K562 (cell line): ENCODE data around the gene OR2V2. TPM values are rescaled to one million over a fixed set of nuclear protein-coding genes. Genes with fewer than 3 reads are reported as not detected.

Source experiments
- ATAC-seq: fragments of 200-7000 bp; cut with Tn5 transposase; 3 replicates; pipeline ENCODE4 v1.9.1; 2020; ENCODE audit warnings: moderate library complexity
- BruUV-seq: library from RNA; stranded (reverse); fragments of 400-500 nt; replicated peaks from 2 replicates; lab custom pipeline; 2021; lab: Mats Ljungman, UMichigan
- CTCF ChIA-PET: fragments of 300-600 bp; formaldehyde crosslinking; extraction: SDS; loops from one replicate; lab custom pipeline; 2021; ENCODE audit warnings: low intra/inter-chr PET ratio; lab: Yijun Ruan, JAX
- POLR2A ChIA-PET: fragments of 300-600, 350-650 bp; sonication (Branson Sonifier 250); formaldehyde crosslinking; extraction: SDS; loops from one replicate; lab custom pipeline; 2021; ENCODE audit warnings: antibody characterized with exemption, inconsistent platforms; lab: Yijun Ruan, JAX
- DNase-seq, 4 experiments: peaks; one replicate each; pipeline versions ENCODE4 v3.0.0 to v3.0.0-alpha.2; 2011 to 2018; ENCODE audit warnings: low spot score in 3 of 4, mixed read lengths in 3 of 4; ENCODE audit errors: extremely low read depth in 1 of 4
- FAIRE-seq: peaks from 2 replicates; lab custom pipeline; 2011; peaks lifted over from hg19 to GRCh38; lab: Jason Lieb, UNC
- H2AFZ ChIP-seq: 2 replicates; pipeline ENCODE4 v1.6.0; 2011; ENCODE audit warnings: low read depth, low read length, control low read depth, inconsistent platforms
- H3K27ac ChIP-seq: fragments of 200-600 bp; 3 replicates; pipeline ENCODE4 v1.8.0; 2011; ENCODE audit warnings: low read depth, mild to moderate bottlenecking, control low read depth, inconsistent platforms, low read length, moderate library complexity, mixed read lengths; ENCODE audit errors: extremely low read depth
- H3K27me3 ChIP-seq, 2 experiments: fragments of 300-600 bp in 1 of 2; 2 replicates in 1 of 2; 3 replicates in 1 of 2; pipeline versions ENCODE4 v1.6.0 to v1.8.0; 2011; ENCODE audit warnings: inconsistent platforms in 2 of 2, low read length in 2 of 2, mild to moderate bottlenecking in 1 of 2, mixed read lengths in 1 of 2, moderate library complexity in 1 of 2; ENCODE audit not compliant: control insufficient read depth in 2 of 2, insufficient read depth in 2 of 2
- H3K36me3 ChIP-seq: fragments of 300-600 bp; 3 replicates; pipeline ENCODE4 v1.8.0; 2011; ENCODE audit warnings: mild to moderate bottlenecking, low read length, inconsistent platforms; ENCODE audit not compliant: control insufficient read depth, insufficient read depth
- H3K4me1 ChIP-seq, 2 experiments: fragments of 200-600 bp in 1 of 2; replicated peaks in 1 of 2; 2 replicates in 1 of 2; 3 replicates in 1 of 2; pipeline versions ENCODE4 v1.5.1 to v1.8.0; 2011; ENCODE audit warnings: inconsistent platforms in 2 of 2, low read length in 2 of 2, mild to moderate bottlenecking in 1 of 2, mixed read lengths in 1 of 2, moderate library complexity in 1 of 2; ENCODE audit not compliant: control insufficient read depth in 2 of 2, insufficient read depth in 2 of 2
- H3K4me2 ChIP-seq: 2 replicates; pipeline ENCODE4 v1.6.1; 2011; ENCODE audit warnings: low read length, control low read depth, inconsistent platforms, mixed read lengths; ENCODE audit not compliant: insufficient read depth
- H3K4me3 ChIP-seq: fragments of 200-600 bp; sonication (generic), shearing (Covaris generic); 2 replicates; pipeline ENCODE4 v1.5.1; 2016; ENCODE audit warnings: control low read depth, inconsistent platforms
- H3K79me2 ChIP-seq: fragments of 200-600 bp; 3 replicates; pipeline ENCODE4 v1.8.0; 2011; ENCODE audit warnings: low read length, inconsistent platforms; ENCODE audit not compliant: control insufficient read depth, insufficient read depth
- H3K9ac ChIP-seq, 2 experiments: 2 replicates each; pipeline versions ENCODE4 v1.6.0 to v1.6.1; 2011; ENCODE audit warnings: low read depth in 2 of 2, low read length in 2 of 2, control low read depth in 1 of 2, inconsistent platforms in 1 of 2, mild to moderate bottlenecking in 1 of 2, mixed read lengths in 1 of 2; ENCODE audit not compliant: insufficient read depth in 1 of 2
- H3K9me1 ChIP-seq: one replicate; pipeline ENCODE4 v1.6.0; 2011; ENCODE audit warnings: inconsistent platforms, mild to moderate bottlenecking, low read length, moderate library complexity; ENCODE audit not compliant: control insufficient read depth, insufficient read depth
- H3K9me3 ChIP-seq: replicated peaks from 2 replicates; pipeline ENCODE4 v1.5.1; 2011; ENCODE audit warnings: low read depth, low read length, inconsistent platforms; ENCODE audit not compliant: control insufficient read depth, insufficient read depth
- H4K20me1 ChIP-seq: replicated peaks from 2 replicates; pipeline ENCODE4 v1.6.1; 2011; ENCODE audit warnings: low read length, inconsistent platforms, mixed read lengths; ENCODE audit not compliant: control insufficient read depth, insufficient read depth
- ATF2 ChIP-seq: sonication (generic); formaldehyde crosslinking; IDR thresholded peaks from 2 replicates; pipeline ENCODE4 v1.8.1; 2022; ENCODE audit warnings: missing genetic modification reagents
- CBX3 ChIP-seq, 2 experiments: IDR thresholded peaks; 1 replicate in 1 of 2; 2 replicates in 1 of 2; pipeline ENCODE4 v1.6.1; 2012; ENCODE audit warnings: inconsistent platforms in 2 of 2, low read length in 2 of 2, borderline replicate concordance in 1 of 2, control low read depth in 1 of 2
- CC2D1A ChIP-seq: fragments of 450-650 bp; IDR thresholded peaks from 2 replicates; pipeline ENCODE4 v1.6.1; 2017; ENCODE audit warnings: mild to moderate bottlenecking
- CHD1 ChIP-seq: fragments of 200-600 bp; sonication (generic); IDR thresholded peaks from one replicate; pipeline ENCODE4 v1.6.1; 2012; ENCODE audit warnings: mild to moderate bottlenecking, moderate library complexity, low read length, inconsistent platforms
- GTF2F1 ChIP-seq: IDR thresholded peaks from 2 replicates; pipeline ENCODE4 v1.6.1; 2011; ENCODE audit warnings: low read depth, low read length, improper control_type of control experiment
- HMG20A ChIP-seq: fragments of 450-650 bp; formaldehyde crosslinking; conservative IDR thresholded peaks from 2 replicates; pipeline ENCODE4 v1.4.0; 2020; ENCODE audit warnings: mild to moderate bottlenecking, mixed read lengths
- ID3 ChIP-seq, 2 experiments: fragments of 250-450 bp in 1 of 2; fragments of 450-650 bp in 1 of 2; sonication (Bioruptor Pico) in 1 of 2; IDR thresholded peaks; 2 replicates each; pipeline versions ENCODE4 v1.6.1 to v1.8.0; 2016 to 2021; ENCODE audit warnings: mild to moderate bottlenecking in 2 of 2, moderate library complexity in 2 of 2, missing compliant biosample characterization in 1 of 2, missing genetic modification characterization in 1 of 2
- PREB ChIP-seq: sonication (generic); formaldehyde crosslinking; IDR thresholded peaks from 2 replicates; pipeline ENCODE4 v1.8.1; 2023; ENCODE audit warnings: mild to moderate bottlenecking, missing genetic modification reagents
- SAFB2 ChIP-seq: fragments of 200-400 bp; formaldehyde crosslinking; IDR thresholded peaks from 2 replicates; pipeline ENCODE4 v1.6.1; 2018; ENCODE audit warnings: borderline replicate concordance, low read length, low read depth, moderate library complexity; ENCODE audit not compliant: severe bottlenecking
- SPI1 ChIP-seq: IDR thresholded peaks from 2 replicates; pipeline ENCODE4 v1.6.1; 2011; ENCODE audit warnings: low read depth, low read length, control low read depth, borderline replicate concordance
- SUPT5H ChIP-seq: fragments of 450-650 bp; IDR thresholded peaks from 2 replicates; pipeline ENCODE4 v1.6.1; 2016
- TAL1 ChIP-seq: fragments of 450-650 bp; IDR thresholded peaks from 2 replicates; pipeline ENCODE4 v1.6.1; 2016; ENCODE audit warnings: mild to moderate bottlenecking
- TFE3 ChIP-seq: fragments of 450-650 bp; formaldehyde crosslinking; IDR thresholded peaks from 2 replicates; pipeline ENCODE4 v1.4.0; 2020; ENCODE audit warnings: mild to moderate bottlenecking, mixed read lengths
- USF1 ChIP-seq: sonication (generic); formaldehyde crosslinking; IDR thresholded peaks from 2 replicates; pipeline ENCODE4 v1.9.0; 2022; ENCODE audit warnings: mild to moderate bottlenecking, missing genetic modification reagents
- ZKSCAN3 ChIP-seq: fragments of 250-450 bp; sonication (Bioruptor Pico); IDR thresholded peaks from 2 replicates; pipeline ENCODE4 v1.4.0; 2020
- ZNF174 ChIP-seq: fragments of 250-450 bp; sonication (Bioruptor Pico); IDR thresholded peaks from 2 replicates; pipeline ENCODE4 v1.4.0; 2020; ENCODE audit warnings: mild to moderate bottlenecking
- ZNF212 ChIP-seq: fragments of 450-650 bp; formaldehyde crosslinking; IDR thresholded peaks from 2 replicates; pipeline ENCODE4 v1.4.0; 2020; ENCODE audit warnings: mild to moderate bottlenecking
- ZNF445 ChIP-seq: fragments of 250-450 bp; sonication (Bioruptor Pico); IDR thresholded peaks from 2 replicates; pipeline ENCODE4 v1.4.0; 2020; ENCODE audit warnings: low read depth, mild to moderate bottlenecking, moderate library complexity
- WGBS: fragments of 100-300 bp; shearing (Covaris generic); methylation state at CpG from one replicate; pipeline ENCODE4 v1.1.6; 2016; ENCODE audit warnings: low coverage, mixed read lengths; ENCODE audit not compliant: insufficient coverage; ENCODE audit errors: missing lambda C conversion rate; 5-methylcytosine and 5-hydroxymethylcytosine counted together
- in situ Hi-C: fragments of 300-500 bp; cut with MboI; formaldehyde crosslinking; loops from 4 replicates; pipeline ENCODE4 v1.15.0; 2018; ENCODE audit warnings: inconsistent platforms, mixed read lengths
- intact Hi-C: fragments of 100-400 bp; cut with micrococcal nuclease; formaldehyde crosslinking; loops from 2 replicates; pipeline ENCODE4 v1.14.2; 2022
- polyA plus RNA-seq, 8 experiments: library from polyadenylated mRNA; depleted of rRNA in 4 of 8; stranded (reverse) in 5 of 8; unstranded in 3 of 8; fragments of >200 nt; fragmentation: Nextera tagmentation in 2 of 8; fragmentation: Illumina TruSeq in 1 of 8; extraction: Ambion mirVana in 2 of 8; extraction: Trizol in 1 of 8; gene quantifications; 2 replicates each; pipeline versions ENCODE4 v1.2.1 to v1.2.3, GENCODE V29; 2011 to 2014; ENCODE audit warnings: inconsistent platforms in 1 of 8, missing spikeins in 1 of 8
- total RNA-seq, 7 experiments: library from RNA; depleted of rRNA in 6 of 7; stranded (reverse); fragments of >200 nt in 6 of 7; fragmentation: Illumina TruSeq in 2 of 7; extraction: Trizol in 2 of 7; gene quantifications; 2 replicates each; pipeline versions ENCODE4 v1.2.1 to v1.2.3, GENCODE V29; 2011 to 2021; ENCODE audit warnings: low replicate concordance in 1 of 7

Gene OR2V2
- total and polyA plus RNA-seq, 9 of the 15 experiments (the other 6 are each of a cell fraction or from before 2014, with no cell fraction given): 0.01 TPM; not detected in 8

- Histone ChIP-seq H3K27me3 (no peaks in the 10 kb centered on the region), H3K27ac (no peak overlapping the region), H3K79me2 (no peaks in the 10 kb centered on the region), H3K9ac (no peak overlapping the region), H3K36me3 (no peaks in the 10 kb centered on the region), H2AFZ (no peak overlapping the region), H3K4me1 (peaks cover 3 to 5% of the 10 kb centered on the region in 2 experiments; a peak in 3 of 5 replicates), H4K20me1 (no peaks in the 10 kb centered on the region), H3K4me2 (no peak overlapping the region), H3K9me1 (no peaks in the 10 kb centered on the region), H3K9me3 (no peaks in the 10 kb centered on the region), H3K4me3 (no peak overlapping the region)
- DNase-seq (no peak), ATAC-seq (no peak), FAIRE-seq (peak; percentile 67)
- ChIA-PET CTCF (no interaction called here), POLR2A (no interaction called here)
- intact Hi-C loops (no loop called here), in situ Hi-C loops (no loop called here)
- WGBS: 69% methylated on average over 5 of the region's 5 CpGs
- BruUV-seq: no TSS peak
- no peak for TF ChIP-seq HMG20A
- TF ChIP-seq GTF2F1: no peak
- TF ChIP-seq CHD1: no peak
- no peak for TF ChIP-seq ZNF212 (CRISPR knock-in tag)
- TF ChIP-seq ID3 (CRISPR knock-in tag; IDR thresholded peaks at IDR 0.05): no peak
- no peak for TF ChIP-seq ID3 (tag; IDR thresholded peaks at IDR 0.05)
- TF ChIP-seq ATF2: no peak
- TF ChIP-seq CC2D1A: no peak
- no peak for TF ChIP-seq SAFB2
- TF ChIP-seq SPI1: no peak
- TF ChIP-seq TAL1: no peak
- no peak for TF ChIP-seq USF1 (CRISPR knock-in tag)
- no peak for TF ChIP-seq PREB (CRISPR knock-in tag)
- TF ChIP-seq TFE3 (CRISPR knock-in tag): no peak
- TF ChIP-seq ZKSCAN3 (CRISPR knock-in tag): no peak
- TF ChIP-seq SUPT5H: no peak
- no peak for TF ChIP-seq ZNF174 (CRISPR knock-in tag)
- TF ChIP-seq CBX3 (IDR thresholded peaks at IDR 0.05; ENCODE audit: borderline replicate concordance in 1 of 2, low read length in 2 of 2): no peak
- no peak for TF ChIP-seq ZNF445 (CRISPR knock-in tag)
Observed at GRCh38 chr5:181153814-181154213, 6.4 kb downstream of the OR2V2 start.
